Esophagus muscularis mucosa (tissue), 4 donors: ENCODE data around the gene MAF. TPM values are rescaled to one million over a fixed set of nuclear protein-coding genes. Genes with fewer than 3 reads are reported as not detected.

ENCODE experiments used
- DNase-seq: peaks from one replicate; pipeline ENCODE4 v3.0.0-alpha.2; 2017; ENCODE audit errors: extremely low spot score
- H3K27ac ChIP-seq, 4 donors: fragments of 200-600 bp; sonication (generic); replicated peaks in 1 of 4; 1 replicate in 3 of 4; 2 replicates in 1 of 4; pipeline ENCODE4 v1.5.1; 2016 to 2019; ENCODE audit warnings: mild to moderate bottlenecking in 1 of 4
- H3K27me3 ChIP-seq, 4 donors: fragments of 200-600 bp; sonication (generic); one replicate each; pipeline versions ENCODE4 v1.5.1 to v1.6.0; 2016 to 2019
- H3K36me3 ChIP-seq, 4 donors: fragments of 200-600 bp; sonication (generic); one replicate each; pipeline ENCODE4 v1.5.1; 2016 to 2019
- H3K4me1 ChIP-seq, 4 donors: fragments of 200-600 bp; sonication (generic); one replicate each; pipeline ENCODE4 v1.5.1; 2016 to 2019
- H3K4me3 ChIP-seq, 4 donors: fragments of 200-600 bp; sonication (generic); 1 replicate in 2 of 4; 2 replicates in 2 of 4; pipeline ENCODE4 v1.5.1; 2016 to 2019; ENCODE audit warnings: mild to moderate bottlenecking in 4 of 4, moderate library complexity in 1 of 4
- H3K9me3 ChIP-seq, 4 donors: fragments of 200-600 bp; sonication (generic); 1 replicate in 3 of 4; 2 replicates in 1 of 4; pipeline ENCODE4 v1.5.1; 2016 to 2019
- CTCF ChIP-seq, 3 experiments: fragments of 200-600 bp in 2 of 3; fragments of 450-650 bp in 1 of 3; sonication (generic) in 2 of 3; IDR thresholded peaks; one replicate each; pipeline ENCODE4 v1.5.1; 2017 to 2019; ENCODE audit warnings: antibody characterized with exemption in 3 of 3, mild to moderate bottlenecking in 2 of 3, moderate library complexity in 1 of 3
- EP300 ChIP-seq: sonication (generic); formaldehyde crosslinking; IDR thresholded peaks from one replicate; pipeline ENCODE4 v1.6.1; 2017; ENCODE audit warnings: antibody characterized with exemption
- POLR2A ChIP-seq: fragments of 450-650 bp; IDR thresholded peaks from one replicate; pipeline ENCODE4 v1.6.1; 2017; ENCODE audit warnings: antibody characterized with exemption, moderate library complexity, mild to moderate bottlenecking, low read depth
- POLR2AphosphoS5 ChIP-seq, 2 donors: sonication (generic); formaldehyde crosslinking; IDR thresholded peaks; one replicate each; pipeline ENCODE4 v1.6.1; 2017; ENCODE audit warnings: antibody characterized with exemption in 2 of 2
- WGBS: methylation state at CpG from one replicate; pipeline ENCODE4 v1.1.5; 2018; 5-methylcytosine and 5-hydroxymethylcytosine counted together
- intact Hi-C: fragments of 100-400 bp; cut with DNase I; formaldehyde crosslinking; loops from one replicate; pipeline ENCODE4 v1.15.1; 2023
- total RNA-seq, 4 donors: library from RNA; depleted of rRNA; stranded (reverse); fragments of >200 nt; gene quantifications; one replicate each; pipeline versions ENCODE4 v1.1.0 to v1.2.1, GENCODE V29; 2016

MAF gene
- total RNA-seq, 4 donors from 2014 or later: 30.4 to 55.1 (median 40.8) TPM

- intact Hi-C loops: no loop called here
- Histone ChIP-seq H3K4me3 (peak overlapping the region in 3 of 4 donors; percentile 24 to 47 (median 25)), H3K9me3 (no peaks in the 10 kb centered on the region), H3K27me3 (no peaks in the 10 kb centered on the region), H3K27ac (no peak overlapping the region), H3K4me1 (peaks cover 0 to 6% (median 0%) of the 10 kb centered on the region in 4 donors), H3K36me3 (no peaks in the 10 kb centered on the region)
- no peak for TF ChIP-seq EP300
- no peak for TF ChIP-seq POLR2AphosphoS5 (IDR thresholded peaks at IDR 0.05)
- no peak for TF ChIP-seq POLR2A
- TF ChIP-seq CTCF (IDR thresholded peaks at IDR 0.05): no peak
- no peak for DNase-seq
- 53% methylated on average over 8 of the region's 8 CpGs for WGBS
Observed at GRCh38 chr16:79571065-79571902, 29.3 kb downstream of the MAF start.

GRCh38 chr16:79564671-79565107 lies 35.8 kb downstream of the MAF start:
- no peaks in the 10 kb centered on the region for H3K36me3 ChIP-seq
- no peak overlapping the region for H3K27ac ChIP-seq
- H3K27me3 ChIP-seq: no peaks in the 10 kb centered on the region
- no peaks in the 10 kb centered on the region for H3K9me3 ChIP-seq
- intact Hi-C loops: no loop called here
- no peak overlapping the region for H3K4me3 ChIP-seq
- 90% methylated on average over 6 of the region's 6 CpGs for WGBS
- H3K4me1 ChIP-seq: no peaks in the 10 kb centered on the region
- no peak for TF ChIP-seq POLR2A
- no peak for TF ChIP-seq CTCF (IDR thresholded peaks at IDR 0.05)
- TF ChIP-seq POLR2AphosphoS5 (IDR thresholded peaks at IDR 0.05): no peak
- TF ChIP-seq EP300: no peak
- no peak for DNase-seq

GRCh38 chr16:79563921-79564320 lies 36.6 kb downstream of the MAF start:
- Histone ChIP-seq H3K27me3 (no peaks in the 10 kb centered on the region), H3K36me3 (no peaks in the 10 kb centered on the region), H3K4me1 (no peaks in the 10 kb centered on the region), H3K9me3 (no peaks in the 10 kb centered on the region), H3K27ac (no peak overlapping the region), H3K4me3 (no peak overlapping the region)
- TF ChIP-seq POLR2AphosphoS5 (IDR thresholded peaks at IDR 0.05): no peak
- no peak for TF ChIP-seq POLR2A
- no peak for TF ChIP-seq CTCF (IDR thresholded peaks at IDR 0.05)
- TF ChIP-seq EP300: no peak
- intact Hi-C loops: no loop called here
- DNase-seq: no peak
- 72% methylated on average over 4 of the region's 4 CpGs for WGBS

- no peaks in the 10 kb centered on the region for H3K27me3 ChIP-seq
Observed at GRCh38 chr16:79562166-79562823, 38.2 kb downstream of the MAF start.

More at GRCh38 chr16:79562166-79562823, 38.2 kb downstream of the MAF start:
- H3K9me3 ChIP-seq: no peaks in the 10 kb centered on the region
- H3K4me1 ChIP-seq: no peaks in the 10 kb centered on the region
- H3K36me3 ChIP-seq: no peaks in the 10 kb centered on the region
- WGBS: 90% methylated on average over 5 of the region's 5 CpGs
- TF ChIP-seq POLR2AphosphoS5 (IDR thresholded peaks at IDR 0.05) (no peak), EP300 (no peak), CTCF (IDR thresholded peaks at IDR 0.05) (no peak), POLR2A (no peak)
- no peak for DNase-seq
- no peak overlapping the region for H3K4me3 ChIP-seq
- intact Hi-C loops: no loop called here
- H3K27ac ChIP-seq: no peak overlapping the region
